Uterus (tissue), 2 donors: ENCODE results near the gene COA1.

Source experiments
- CTCF ChIP-seq, 4 experiments: fragments of 200-600 bp in 2 of 4; fragments of 450-650 bp in 2 of 4; sonication (generic) in 2 of 4; IDR thresholded peaks; one replicate each; pipeline ENCODE4 v1.5.1; 2016 to 2019; ENCODE audit warnings: antibody characterized with exemption in 4 of 4, mild to moderate bottlenecking in 2 of 4, moderate library complexity in 1 of 4
- POLR2A ChIP-seq, 2 donors: fragments of 450-650 bp; IDR thresholded peaks; one replicate each; pipeline ENCODE4 v1.6.1; 2016; ENCODE audit warnings: antibody characterized with exemption in 2 of 2, mild to moderate bottlenecking in 1 of 2, moderate library complexity in 1 of 2

- TF ChIP-seq CTCF (IDR thresholded peaks at IDR 0.05) (no peak), POLR2A (IDR thresholded peaks at IDR 0.05) (no peak)
These were observed 25.3 kb upstream of the COA1 start for GRCh38 chr7:43754596-43754995.
